Sigmoid colon (tissue), 7 donors: ENCODE measurements around the gene NUDT3. TPM values are rescaled to one million over a fixed set of nuclear protein-coding genes. Genes with fewer than 3 reads are reported as not detected.

ENCODE experiments used
- DNase-seq: peaks from one replicate; pipeline ENCODE4 v3.0.0-alpha.2; 2019
- H3K27ac ChIP-seq, 4 donors: fragments of 200-600 bp; sonication (generic); one replicate each; pipeline ENCODE4 v1.5.1; 2016 to 2019; ENCODE audit warnings: mild to moderate bottlenecking in 1 of 4
- H3K27me3 ChIP-seq, 3 donors: fragments of 200-600 bp; sonication (generic); one replicate each; pipeline ENCODE4 v1.5.1; 2019; ENCODE audit warnings: mild to moderate bottlenecking in 1 of 3
- H3K36me3 ChIP-seq, 4 donors: fragments of 200-600 bp; sonication (generic); one replicate each; pipeline ENCODE4 v1.5.1; 2016 to 2019
- H3K4me1 ChIP-seq, 4 donors: fragments of 200-600 bp; sonication (generic); one replicate each; pipeline ENCODE4 v1.5.1; 2017 to 2019
- H3K4me3 ChIP-seq, 4 donors: fragments of 200-600 bp; sonication (generic); one replicate each; pipeline ENCODE4 v1.5.1; 2017 to 2019; ENCODE audit warnings: mild to moderate bottlenecking in 2 of 4, moderate library complexity in 1 of 4
- H3K9me3 ChIP-seq, 4 donors: fragments of 200-600 bp in 3 of 4; sonication (generic) in 3 of 4; one replicate each; pipeline versions ENCODE4 v1.5.1 to v1.6.1; 2013 to 2019
- CTCF ChIP-seq, 4 experiments: fragments of 450-650 bp in 3 of 4; fragments of 200-600 bp in 1 of 4; IDR thresholded peaks; one replicate each; pipeline ENCODE4 v1.5.1; 2016 to 2019; ENCODE audit warnings: antibody characterized with exemption in 4 of 4, mild to moderate bottlenecking in 3 of 4, moderate library complexity in 2 of 4
- EP300 ChIP-seq, 4 donors: sonication (generic); formaldehyde crosslinking; IDR thresholded peaks; one replicate each; pipeline ENCODE4 v1.6.1; 2017; ENCODE audit warnings: antibody characterized with exemption in 4 of 4
- POLR2A ChIP-seq, 2 donors: fragments of 450-650 bp; IDR thresholded peaks; one replicate each; pipeline ENCODE4 v1.6.1; 2016; ENCODE audit warnings: antibody characterized with exemption in 2 of 2, mild to moderate bottlenecking in 2 of 2, moderate library complexity in 2 of 2
- POLR2AphosphoS5 ChIP-seq, 4 donors: sonication (generic); formaldehyde crosslinking; IDR thresholded peaks; one replicate each; pipeline ENCODE4 v1.6.1; 2017; ENCODE audit warnings: antibody characterized with exemption in 4 of 4
- WGBS, 2 donors: extraction: QIAGEN DNeasy Blood & Tissue Kit; methylation state at CpG; one replicate each; pipeline ENCODE4 v1.1.7; 2013; 5-methylcytosine and 5-hydroxymethylcytosine counted together
- intact Hi-C: fragments of 100-400 bp; cut with DNase I; formaldehyde crosslinking; loops from one replicate; pipeline ENCODE4 v1.15.1; 2023
- polyA plus RNA-seq, 3 donors: library from polyadenylated mRNA; stranded (reverse); fragments of 200-250 nt; gene quantifications; one replicate each; pipeline ENCODE4 v1.2.3, GENCODE V29; 2013
- total RNA-seq, 4 donors: library from RNA; depleted of rRNA; stranded (reverse); fragments of >200 nt; gene quantifications; one replicate each; pipeline ENCODE4 v1.1.0, GENCODE V29; 2016
- donor health status: healthy with polysubstance abuse.
- donor health status: Bipolar disorder and iron deficiency.
- donor health status: healthy.

NUDT3 gene
- total and polyA plus RNA-seq, 7 donors: 6.0 to 45.7 (median 31.4) TPM

- no peak overlapping the region for H3K27ac ChIP-seq
- intact Hi-C loops: no loop called here
Observed at GRCh38 chr6:34323300-34323699, 69.2 kb downstream of the NUDT3 start.

GRCh38 chr6:34322732-34323131 is 69.7 kb downstream of the NUDT3 start:
- TF ChIP-seq POLR2A (IDR thresholded peaks at IDR 0.05): no peak
- TF ChIP-seq CTCF (IDR thresholded peaks at IDR 0.05): no peak
- TF ChIP-seq POLR2AphosphoS5 (IDR thresholded peaks at IDR 0.05): no peak
- intact Hi-C loops: no loop called here
- no peak overlapping the region for H3K27ac ChIP-seq
- H3K4me1 ChIP-seq: peaks cover 0 to 26% (median 13%) of the 10 kb centered on the region in 4 donors
- no peak for DNase-seq
- H3K36me3 ChIP-seq: no peaks in the 10 kb centered on the region
- WGBS, 2 donors: 94 to 96% methylated on average over 1 of the region's 1 CpG
- H3K27me3 ChIP-seq: no peaks in the 10 kb centered on the region
- H3K4me3 ChIP-seq: no peak overlapping the region
- no peaks in the 10 kb centered on the region for H3K9me3 ChIP-seq

More at GRCh38 chr6:34323300-34323699, 69.2 kb downstream of the NUDT3 start:
- 94 to 96% methylated on average over 6 of the region's 6 CpGs for WGBS, 2 donors
- H3K4me3 ChIP-seq: no peak overlapping the region
- no peaks in the 10 kb centered on the region for H3K36me3 ChIP-seq
- no peaks in the 10 kb centered on the region for H3K27me3 ChIP-seq
- TF ChIP-seq POLR2AphosphoS5 (IDR thresholded peaks at IDR 0.05) (no peak), EP300 (IDR thresholded peaks at IDR 0.05) (no peak), CTCF (IDR thresholded peaks at IDR 0.05) (no peak), POLR2A (IDR thresholded peaks at IDR 0.05) (no peak)
- no peak for DNase-seq
- H3K4me1 ChIP-seq: peaks cover 0 to 20% (median 11%) of the 10 kb centered on the region in 4 donors
- no peaks in the 10 kb centered on the region for H3K9me3 ChIP-seq

- no peak overlapping the region for H3K4me3 ChIP-seq
- H3K27me3 ChIP-seq: no peaks in the 10 kb centered on the region
- H3K9me3 ChIP-seq: no peaks in the 10 kb centered on the region
- H3K27ac ChIP-seq: no peak overlapping the region
- H3K4me1 ChIP-seq: peaks cover 0 to 35% (median 17%) of the 10 kb centered on the region in 4 donors
- TF ChIP-seq POLR2A (IDR thresholded peaks at IDR 0.05) (no peak), EP300 (IDR thresholded peaks at IDR 0.05) (no peak), CTCF (IDR thresholded peaks at IDR 0.05) (no peak), POLR2AphosphoS5 (IDR thresholded peaks at IDR 0.05) (no peak)
- H3K36me3 ChIP-seq: no peaks in the 10 kb centered on the region
- WGBS, 2 donors: 85 to 89% methylated on average over 5 of the region's 5 CpGs
- intact Hi-C loops: no loop called here
- DNase-seq: no peak
Observed at GRCh38 chr6:34321821-34322220, 70.6 kb downstream of the NUDT3 start.

- DNase-seq: no peak
- no peaks in the 10 kb centered on the region for H3K36me3 ChIP-seq
- TF ChIP-seq EP300 (IDR thresholded peaks at IDR 0.05) (no peak), POLR2A (IDR thresholded peaks at IDR 0.05) (no peak)
- peaks cover 0 to 36% (median 14%) of the 10 kb centered on the region in 4 donors for H3K4me1 ChIP-seq
- H3K9me3 ChIP-seq: no peaks in the 10 kb centered on the region
- no peak overlapping the region for H3K4me3 ChIP-seq
- no peaks in the 10 kb centered on the region for H3K27me3 ChIP-seq
- 70 to 83% methylated on average over 4 of the region's 4 CpGs for WGBS, 2 donors
- intact Hi-C loops: no loop called here
- H3K27ac ChIP-seq: no peak overlapping the region
Observed at GRCh38 chr6:34319471-34319885, 73.0 kb downstream of the NUDT3 start.

- Histone ChIP-seq H3K36me3 (no peaks in the 10 kb centered on the region), H3K4me3 (no peak overlapping the region), H3K4me1 (peaks cover 0 to 33% (median 13%) of the 10 kb centered on the region in 4 donors), H3K9me3 (no peaks in the 10 kb centered on the region), H3K27me3 (no peaks in the 10 kb centered on the region), H3K27ac (no peak overlapping the region)
- DNase-seq: no peak
- intact Hi-C loops: no loop called here
- TF ChIP-seq EP300 (IDR thresholded peaks at IDR 0.05) (no peak), CTCF (IDR thresholded peaks at IDR 0.05) (no peak), POLR2AphosphoS5 (IDR thresholded peaks at IDR 0.05) (no peak), POLR2A (IDR thresholded peaks at IDR 0.05) (no peak)
- WGBS, 2 donors: 67 to 76% methylated on average over 4 of the region's 4 CpGs
Observed at GRCh38 chr6:34318499-34319470, 73.7 kb downstream of the NUDT3 start.
